Forelimb muscle (tissue), 1 donor: Measurements from ENCODE around the gene FOXP4. TPM values are rescaled to one million over a fixed set of nuclear protein-coding genes. Genes with fewer than 3 reads are reported as not detected.

Source experiments
- DNase-seq: peaks from one replicate; pipeline ENCODE4 v3.0.0-alpha.2; 2013; ENCODE audit warnings: low read depth
- polyA plus RNA-seq: library from polyadenylated mRNA; unstranded; fragments of 120-200 nt; gene quantifications from one replicate; pipeline ENCODE4 v1.2.1, GENCODE V29; 2013; ENCODE audit not compliant: insufficient read length

FOXP4 gene
- polyA plus RNA-seq, 1 donor, result 15.1 TPM

DNA sequence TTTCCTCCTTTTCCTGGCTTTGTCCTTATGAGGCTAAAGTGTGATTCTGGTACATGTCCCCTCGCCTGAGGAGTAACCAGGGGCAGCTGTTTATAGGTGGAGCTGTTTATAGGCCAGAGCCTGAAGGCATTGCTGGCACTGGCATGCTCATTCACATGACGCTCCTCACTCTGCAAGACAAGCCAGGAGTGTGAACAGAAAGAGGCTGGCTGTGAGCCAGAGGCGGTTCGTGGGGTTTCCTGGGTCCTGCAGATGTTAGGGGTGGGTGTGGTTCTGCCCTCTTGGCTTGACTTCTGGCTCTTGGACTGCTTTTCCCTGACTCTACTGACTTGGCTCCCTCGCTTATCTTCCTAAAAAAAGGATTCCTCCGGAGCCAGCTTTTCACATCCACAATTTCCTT lies 79.3 kb downstream of the FOXP4 start:
- no peak for DNase-seq

DNA sequence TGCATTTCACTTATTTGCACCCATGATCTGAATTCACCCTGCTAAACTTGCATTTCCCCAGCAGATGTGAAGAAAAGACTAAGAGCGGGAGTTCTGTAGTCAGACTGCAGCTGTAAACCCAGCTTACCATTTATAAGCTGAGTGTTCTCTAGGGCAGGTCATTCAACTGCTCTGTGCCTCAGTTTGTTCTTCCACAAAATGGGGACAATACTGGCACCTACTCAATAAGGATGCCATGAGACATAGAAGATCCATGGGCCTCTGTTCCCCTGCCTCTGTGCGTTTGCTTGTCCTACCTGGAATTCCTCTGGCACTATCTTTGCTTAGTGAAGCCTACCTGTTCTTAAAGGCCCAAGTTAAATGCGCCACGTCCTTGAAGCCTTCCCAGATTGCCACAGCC lies 79.8 kb downstream of the FOXP4 start:
- DNase-seq, result no peak

DNA sequence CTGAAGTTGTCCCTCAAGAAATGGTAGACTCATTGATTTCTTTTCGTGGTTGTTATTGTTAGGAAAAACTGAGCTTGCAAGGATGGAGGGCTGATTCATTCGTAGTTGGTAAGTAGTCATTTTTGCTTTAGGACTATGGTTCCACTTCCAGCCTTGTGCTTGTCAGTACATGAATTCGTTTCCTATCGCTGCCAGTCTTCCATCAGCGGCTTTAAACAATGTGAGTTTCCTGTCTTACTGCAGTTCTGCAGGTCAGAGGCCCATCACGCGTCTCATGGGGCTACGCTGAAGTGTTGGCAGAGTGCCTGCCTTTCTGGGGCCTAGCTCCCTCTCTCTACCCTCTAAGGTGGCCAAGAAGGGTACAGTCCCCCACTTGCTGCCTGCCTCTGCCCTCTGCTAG lies 80.7 kb downstream of the FOXP4 start:
- DNase-seq, result no peak

DNA sequence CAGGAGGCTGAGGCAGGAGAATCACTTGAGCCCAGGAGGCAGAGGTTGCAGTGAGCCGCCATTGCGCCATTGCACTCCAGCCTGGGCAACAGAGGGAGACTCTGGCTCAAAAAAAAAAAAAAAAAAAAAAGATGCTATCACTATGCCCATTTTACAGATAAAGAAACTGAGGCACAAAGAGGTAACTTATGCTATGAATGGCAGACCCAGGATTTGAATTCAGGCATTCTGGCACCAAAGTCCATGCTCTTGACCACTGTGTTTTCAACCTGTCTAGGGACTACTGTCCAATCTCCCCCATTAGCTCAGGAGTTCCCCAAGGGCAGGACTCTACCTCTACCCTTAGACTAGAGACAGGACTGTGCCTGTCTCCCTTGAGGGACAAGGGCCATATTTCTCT lies 82.9 kb downstream of the FOXP4 start:
- no peak for DNase-seq

DNA sequence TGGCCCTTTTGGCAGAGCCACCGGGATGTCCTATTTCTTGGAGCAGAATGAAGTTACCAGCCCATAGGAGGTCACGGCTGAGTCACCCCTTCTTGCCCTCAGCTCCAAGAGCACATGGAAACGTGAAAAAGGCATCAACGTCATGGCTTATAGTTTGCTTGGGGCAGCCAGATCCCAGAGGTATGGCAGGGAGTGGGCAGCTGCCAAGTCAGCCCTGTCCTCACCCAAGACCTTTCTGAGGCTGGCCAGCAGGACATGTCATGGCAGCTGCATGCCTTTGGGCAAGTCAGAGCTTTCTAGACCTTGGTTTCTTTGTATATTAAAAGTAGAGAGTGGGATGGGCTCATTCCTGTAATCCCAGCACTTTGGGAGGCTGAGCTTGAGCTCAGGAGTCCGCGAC lies 83.9 kb downstream of the FOXP4 start:
- no peak for DNase-seq

DNA sequence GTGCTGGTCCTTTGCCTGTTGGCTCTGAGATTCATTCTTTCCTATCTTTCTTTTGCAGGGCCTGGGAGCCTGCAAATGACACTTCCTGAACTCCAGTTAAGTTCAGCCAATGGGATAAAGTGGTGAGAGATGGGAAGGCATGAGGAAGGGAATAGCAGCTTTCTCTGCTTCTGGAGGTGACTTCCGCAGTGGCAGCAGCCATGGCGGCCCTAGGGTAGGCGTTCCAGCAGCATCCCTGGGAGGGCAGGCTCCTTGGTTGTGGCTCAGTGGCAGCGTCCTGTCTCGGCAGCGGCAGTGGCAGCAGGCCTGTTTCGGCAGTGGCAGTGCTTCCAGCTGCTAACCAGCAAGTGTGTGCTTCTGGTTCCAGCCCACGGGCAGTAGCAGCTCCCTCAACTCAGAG lies 84.8 kb downstream of the FOXP4 start:
- DNase-seq, result no peak

DNA sequence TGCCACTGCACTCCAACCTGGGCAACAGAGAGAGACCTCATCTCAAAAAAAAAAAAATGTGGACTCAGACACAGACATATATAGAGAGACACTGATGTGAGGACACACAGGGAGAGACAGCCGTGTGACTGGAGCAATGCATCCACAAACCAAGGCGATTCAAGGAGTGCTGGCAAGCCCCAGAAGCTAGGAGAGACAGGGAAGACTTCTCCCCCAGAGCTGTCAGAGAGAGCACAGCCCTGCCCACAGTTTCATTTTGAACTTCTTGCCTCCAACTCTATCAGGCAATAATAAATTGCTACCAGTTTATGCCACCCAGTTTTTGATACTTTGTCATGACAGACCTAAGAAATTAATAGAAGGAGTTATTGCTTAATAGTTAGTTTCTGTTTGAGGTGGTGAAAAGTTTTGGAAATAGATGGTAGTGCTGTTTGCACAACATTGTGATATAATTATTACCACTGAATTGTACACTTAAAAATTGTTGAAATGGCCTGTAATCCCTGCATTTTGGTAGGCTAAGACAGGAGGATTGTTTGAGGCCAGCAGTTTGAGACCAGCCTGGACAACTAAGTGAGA lies 87.0 kb downstream of the FOXP4 start:
- DNase-seq, result no peak

DNA sequence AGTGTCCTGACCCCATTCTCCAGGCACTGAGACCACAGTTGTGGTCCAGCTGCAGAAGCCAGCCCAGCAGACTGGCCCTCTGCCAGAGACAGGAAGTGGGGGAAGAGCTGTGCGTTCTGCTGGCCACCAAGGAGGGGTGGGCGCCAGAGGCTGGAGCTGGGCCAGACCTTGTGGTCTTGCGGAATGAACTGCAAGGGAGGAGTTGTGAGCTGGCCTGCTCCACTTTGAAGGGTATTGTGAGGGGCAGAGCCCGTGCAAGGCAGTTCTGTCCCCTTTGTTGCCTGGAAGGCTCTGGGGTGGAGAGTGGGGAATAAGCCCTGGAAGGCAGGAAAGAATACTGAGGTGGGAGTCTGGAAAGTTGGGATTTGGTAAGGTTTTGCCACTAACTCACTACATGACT lies 88.5 kb downstream of the FOXP4 start:
- DNase-seq, result no peak

DNA sequence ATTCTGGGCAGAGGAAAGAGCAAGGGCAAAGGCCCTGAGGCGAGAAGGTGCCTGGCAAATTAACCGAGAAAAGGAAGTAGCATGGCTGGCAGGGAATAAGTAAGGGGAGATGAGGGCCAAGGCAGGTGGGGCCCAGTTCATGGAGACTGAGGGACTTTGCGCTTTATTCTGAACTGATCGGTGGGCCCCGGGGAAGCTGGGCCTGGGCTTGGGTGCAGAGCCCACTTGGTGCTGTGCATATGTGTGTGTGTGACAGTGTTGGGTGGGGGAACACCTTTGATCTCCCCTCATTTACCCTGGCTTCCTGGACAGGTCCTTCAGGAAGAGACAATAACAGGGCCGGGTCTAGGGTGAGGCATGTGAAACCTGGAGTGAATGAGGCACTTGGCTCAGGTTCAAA lies 89.2 kb downstream of the FOXP4 start:
- no peak for DNase-seq

DNA sequence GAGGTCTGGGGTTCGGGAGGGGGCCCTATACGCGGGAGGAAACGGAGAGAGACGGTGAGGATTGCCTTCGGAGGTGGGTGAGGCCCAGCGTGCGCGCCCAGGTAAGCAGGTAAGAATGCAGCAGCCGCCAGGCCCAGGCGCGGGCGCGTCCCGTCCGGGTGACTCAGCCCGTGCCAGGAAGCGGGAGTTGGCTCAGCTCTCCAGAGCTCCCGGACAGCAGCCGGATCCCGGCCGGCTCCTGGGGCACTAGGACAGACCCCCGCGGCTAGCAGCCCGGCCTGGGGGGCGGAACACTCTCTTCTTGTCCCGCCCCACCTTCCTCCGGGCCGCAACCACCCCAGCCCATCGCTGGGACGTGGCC lies 90.6 kb downstream of the FOXP4 start:
- no peak for DNase-seq

DNA sequence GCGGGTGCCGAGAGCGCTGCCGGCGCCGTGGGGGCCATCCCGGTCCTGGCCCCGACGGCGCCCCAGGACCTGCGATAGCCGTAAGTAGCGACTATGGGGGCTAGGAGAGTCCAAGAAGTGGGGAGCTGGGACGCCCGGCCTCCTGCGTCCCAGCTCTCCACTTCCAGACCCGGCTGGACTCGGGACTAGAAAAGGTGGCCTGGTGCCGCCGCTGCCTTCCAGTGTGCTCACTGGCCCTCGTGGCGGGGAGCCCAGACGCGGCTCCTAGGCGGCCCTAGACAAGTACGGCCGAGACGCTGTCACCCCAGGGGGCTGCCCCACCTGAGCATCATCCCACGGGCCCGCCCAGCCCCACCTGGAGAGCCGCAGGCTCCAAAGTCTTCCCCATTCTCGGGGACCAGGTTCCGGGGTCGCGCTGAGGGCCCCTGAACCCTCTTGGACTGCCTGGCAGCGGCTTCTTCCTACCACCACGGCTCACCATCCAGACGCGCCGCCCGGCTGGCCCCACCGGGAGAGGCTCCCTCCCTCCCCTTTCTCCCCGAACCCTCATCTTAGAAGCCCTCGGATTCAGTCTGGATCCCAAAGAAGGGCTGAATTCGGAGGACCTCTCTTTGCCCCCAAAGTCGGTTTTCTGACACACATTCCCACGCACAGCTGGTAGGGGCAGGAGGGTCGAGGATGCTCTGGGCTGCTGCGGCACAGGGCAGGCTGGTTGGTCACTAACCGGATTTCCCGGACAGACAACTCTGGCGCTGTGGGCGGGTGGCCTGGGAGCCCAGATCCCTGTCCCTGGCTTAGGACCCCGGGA lies 91.2 kb downstream of the FOXP4 start:
- no peak for DNase-seq

DNA sequence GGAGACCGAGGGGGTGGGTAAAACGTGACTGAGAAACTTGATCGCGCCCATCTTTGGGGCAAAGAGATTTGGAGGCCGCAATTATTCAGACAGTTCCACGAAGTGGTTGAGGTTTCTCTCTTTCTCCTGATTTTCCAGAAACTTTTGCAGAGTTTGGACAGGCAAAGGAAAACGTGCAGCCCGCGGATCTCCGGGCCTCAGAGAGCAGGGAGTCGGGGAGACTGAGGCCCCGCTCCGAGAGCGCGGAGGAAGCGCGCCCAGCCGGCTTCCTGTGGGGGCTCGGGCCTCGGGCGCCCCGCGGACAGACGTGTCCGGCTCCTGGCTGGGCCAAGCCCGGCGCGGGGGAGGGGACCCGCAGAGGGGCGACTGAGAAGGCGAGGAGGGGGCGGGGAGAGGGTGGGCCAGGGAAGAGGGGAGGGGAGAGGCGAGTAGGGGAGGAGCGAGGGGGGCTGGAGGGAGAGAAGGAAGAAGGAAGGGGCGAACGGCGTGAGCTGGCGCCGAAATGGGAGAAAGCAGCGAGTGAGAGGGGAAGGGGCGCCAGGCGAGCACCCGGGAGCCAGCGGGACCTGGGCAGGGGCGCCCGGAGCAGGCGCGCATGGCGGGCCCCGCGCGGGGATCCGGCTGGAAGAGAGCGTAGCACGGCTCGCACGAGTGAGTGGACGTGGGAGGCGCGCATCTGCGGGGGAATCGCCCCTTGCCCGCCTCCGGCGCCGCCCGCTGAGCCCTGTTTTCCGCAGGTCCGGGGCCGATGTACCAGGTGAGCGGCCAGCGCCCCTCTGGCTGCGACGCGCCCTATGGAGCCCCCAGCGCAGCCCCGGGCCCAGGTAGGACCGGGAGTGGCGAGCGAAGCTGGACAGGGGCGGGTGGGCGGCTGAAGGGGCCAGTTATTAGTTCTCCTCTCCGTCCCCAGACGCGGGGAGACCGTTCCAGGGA lies 92.1 kb downstream of the FOXP4 start, which contains the start of gene MDFI:
Gene MDFI (plus strand): TSS at position 467 of the 933 bp plus-strand sequence. CDS start 282 bp downstream, at position 749.
- DNase-seq, result no peak

DNA sequence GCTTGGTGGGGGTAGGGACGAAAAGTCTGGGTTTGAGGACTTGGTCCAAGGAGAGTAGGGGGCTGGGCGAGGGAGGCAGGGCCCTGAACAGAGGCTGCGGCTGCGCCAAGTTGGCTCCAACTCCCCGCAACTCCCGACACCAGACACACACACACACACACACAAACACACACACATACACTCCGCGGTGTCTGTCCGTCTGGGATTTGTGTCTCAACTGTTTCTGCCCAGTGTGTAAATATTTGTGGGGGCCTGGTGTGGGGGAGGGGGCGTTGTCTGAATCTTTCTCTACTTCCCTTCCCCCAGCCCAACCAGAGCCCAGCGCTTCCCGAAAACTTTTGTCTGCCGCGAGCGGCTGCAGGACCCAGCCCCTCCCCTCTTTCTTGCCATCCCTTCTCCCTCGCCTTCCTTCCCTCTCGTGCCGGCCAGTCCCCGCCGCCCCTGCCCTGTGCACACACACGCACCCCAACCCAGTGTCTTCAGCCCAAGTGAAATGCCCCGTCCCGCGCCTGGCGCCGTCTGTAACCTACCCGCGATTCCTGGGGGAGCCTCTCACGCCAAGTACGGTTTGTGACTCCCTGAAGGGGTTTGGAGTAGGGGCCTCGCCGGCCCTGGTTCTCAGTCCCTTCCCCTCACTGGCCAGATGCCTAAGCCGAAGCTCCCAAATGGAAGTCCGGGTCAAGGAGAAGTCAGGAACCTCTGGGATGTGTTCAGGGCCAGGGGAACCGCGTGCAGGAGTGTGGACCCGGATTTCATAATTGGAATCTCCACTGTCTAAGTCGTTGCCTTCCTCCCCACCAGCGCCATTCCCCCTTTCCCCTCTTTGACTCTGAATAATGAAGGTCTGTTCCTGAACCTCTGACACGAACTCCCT lies 93.0 kb downstream of the FOXP4 start:
- DNase-seq, result peak; percentile 46

DNA sequence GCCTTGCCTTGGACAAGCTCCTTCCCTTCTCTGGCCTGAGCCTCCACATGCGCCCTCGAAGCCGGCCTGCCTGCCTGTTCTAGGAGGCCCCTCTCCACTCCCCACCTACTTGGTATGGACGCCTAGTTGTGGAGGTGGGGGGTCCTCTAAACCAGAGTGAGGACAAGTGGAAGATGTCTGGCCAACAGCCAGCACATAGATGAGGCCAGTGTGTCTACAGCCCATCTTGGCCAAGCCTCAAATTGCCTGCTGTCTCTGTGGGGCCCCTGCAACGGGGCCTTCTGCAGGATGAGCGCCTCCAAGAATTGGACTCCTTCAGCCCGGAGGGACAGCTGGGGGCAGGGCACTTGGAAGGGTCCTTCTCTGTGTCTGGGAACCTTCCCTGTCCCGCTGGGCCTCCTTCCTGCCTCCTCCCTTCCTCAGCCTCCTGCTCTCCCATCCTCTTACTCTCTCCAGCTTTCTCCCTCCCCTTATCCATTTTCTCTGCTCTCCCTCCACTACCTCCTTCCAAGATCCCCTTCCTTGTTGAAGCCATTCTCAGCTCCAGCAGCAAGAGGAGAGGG lies 93.7 kb downstream of the FOXP4 start:
- DNase-seq, result peak; percentile 56

DNA sequence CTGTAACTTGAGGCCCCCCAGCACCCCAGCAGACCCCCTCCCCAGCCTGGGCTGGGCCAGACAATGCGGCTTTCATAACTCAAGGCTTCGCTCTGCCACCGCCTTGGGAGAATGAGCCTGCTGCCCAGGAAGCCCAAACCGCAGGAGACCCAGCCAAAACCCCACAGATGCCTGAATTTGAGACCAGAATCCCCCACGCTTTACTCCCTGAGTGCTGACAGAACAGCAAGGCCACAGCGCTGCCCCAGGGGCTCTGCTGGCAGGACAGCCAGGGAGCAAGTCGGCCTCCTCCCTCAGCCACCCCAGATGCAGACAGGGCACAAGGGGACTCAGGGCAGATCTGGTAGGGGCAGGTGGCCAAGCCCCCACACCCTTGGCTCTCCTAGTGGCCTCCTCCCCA lies 94.2 kb downstream of the FOXP4 start:
- no peak for DNase-seq

DNA sequence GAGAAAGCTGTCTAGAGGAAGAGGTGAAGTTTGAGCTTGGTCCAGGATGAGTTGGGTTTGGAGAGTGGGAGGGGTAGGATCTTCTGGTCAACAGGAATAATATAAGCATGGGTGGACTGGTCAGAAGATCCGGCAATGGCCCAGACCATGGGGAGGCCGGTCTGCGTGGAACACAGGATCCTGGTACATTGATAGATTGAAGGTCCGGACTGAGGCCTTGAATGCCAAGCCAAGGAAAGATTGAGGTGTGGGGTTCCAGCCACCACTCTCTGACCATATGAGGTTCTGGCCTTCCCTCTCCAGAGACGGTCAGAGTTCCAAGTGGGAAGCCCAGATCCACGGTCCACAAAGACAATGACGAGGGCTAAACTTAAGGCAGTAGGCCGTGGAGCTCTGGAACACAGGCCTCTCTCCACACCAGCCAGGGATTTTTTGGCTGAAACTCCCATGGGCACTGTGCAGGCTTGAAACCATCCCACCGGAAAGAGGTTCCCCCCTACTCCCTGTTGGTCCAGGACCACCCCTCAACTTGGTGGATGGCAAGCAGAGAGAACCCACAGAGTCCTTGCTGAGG lies 95.3 kb downstream of the FOXP4 start:
- DNase-seq, result no peak

DNA sequence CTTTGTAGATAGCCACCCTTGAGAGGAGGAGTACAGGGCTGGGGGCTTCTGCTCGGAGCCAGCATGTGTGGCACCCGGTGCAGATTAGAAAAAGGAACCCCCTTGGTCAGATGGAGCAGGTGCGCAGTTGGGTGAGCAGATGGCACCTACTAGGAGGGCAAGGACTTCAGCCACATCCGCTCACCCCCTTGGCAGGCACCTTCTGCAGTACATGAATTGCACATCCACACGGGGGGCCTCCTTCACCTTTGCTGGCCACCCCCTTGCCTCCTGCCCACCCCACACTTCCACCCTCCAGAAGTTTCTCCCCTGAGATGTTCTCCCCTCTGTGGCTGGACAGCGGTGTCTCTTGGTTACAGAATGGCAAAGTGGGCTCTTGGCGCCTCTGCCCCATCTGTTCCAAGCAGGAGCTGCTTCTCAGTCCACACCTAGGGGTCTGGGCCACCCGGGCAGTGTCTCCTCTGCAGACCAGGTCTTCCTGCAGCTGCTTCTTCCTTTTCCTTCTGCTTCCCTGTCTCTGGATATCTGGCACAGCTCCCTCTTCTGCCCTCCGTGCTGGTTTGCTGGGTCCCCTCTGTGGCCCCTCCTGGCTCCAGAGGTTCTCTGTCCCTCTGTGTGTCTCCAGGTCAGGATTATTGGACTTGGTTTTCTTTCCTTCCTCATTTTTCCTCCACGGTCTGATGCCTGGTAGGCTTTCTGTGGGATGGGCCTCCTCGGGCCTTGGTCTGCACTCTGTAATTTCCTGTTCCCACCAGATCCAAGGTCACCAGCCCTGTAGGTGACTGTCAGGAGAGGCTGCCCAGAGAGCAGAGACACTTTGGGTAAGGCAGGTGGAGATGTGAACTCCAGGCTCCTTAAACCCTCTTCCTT lies 96.1 kb downstream of the FOXP4 start:
- no peak for DNase-seq

DNA sequence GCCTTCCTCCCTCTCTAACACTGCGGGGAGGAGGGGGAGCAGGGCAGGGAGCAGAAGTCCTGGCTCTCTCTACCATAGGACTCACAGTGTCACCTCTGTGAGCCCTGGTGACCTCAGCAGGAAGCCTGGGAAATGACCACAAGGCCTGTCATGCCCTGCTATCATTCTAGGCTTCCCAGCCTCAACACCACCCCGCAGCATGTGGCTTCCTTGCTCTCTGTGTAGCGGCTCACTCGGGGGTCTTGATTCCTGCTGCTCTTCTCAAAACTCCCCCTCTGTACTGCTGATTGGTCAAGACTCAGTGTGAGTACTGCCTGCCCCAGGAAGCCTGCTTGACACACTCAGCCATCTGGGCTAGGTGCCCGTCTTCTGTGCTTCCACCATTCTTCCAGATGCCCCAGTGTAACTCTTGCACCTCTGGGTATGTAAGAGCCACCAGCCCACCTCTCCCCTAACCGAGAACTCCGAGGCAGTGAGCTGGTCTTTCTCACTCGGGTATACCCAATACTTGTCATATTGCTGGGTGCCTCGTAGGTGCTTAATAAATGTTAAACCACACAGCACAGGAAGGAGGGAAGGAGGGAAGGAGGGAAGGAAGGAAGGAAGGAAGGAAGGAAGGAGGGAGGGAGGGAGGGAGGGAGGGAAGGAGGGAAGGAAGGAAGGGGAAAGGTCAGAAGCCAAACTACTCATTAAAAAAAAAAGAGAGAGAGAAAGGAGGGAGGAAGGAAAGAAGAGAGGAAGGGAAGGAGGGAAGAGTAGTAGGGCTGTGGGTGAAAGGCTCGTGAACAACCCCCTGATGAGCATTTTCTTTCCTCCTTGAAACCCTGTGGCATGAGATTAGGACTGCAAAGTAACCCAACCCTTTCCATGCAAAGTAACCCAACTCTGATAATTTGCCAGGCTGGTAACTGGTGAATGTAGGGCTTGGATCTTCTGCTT lies 97.0 kb downstream of the FOXP4 start:
- DNase-seq, result no peak

DNA sequence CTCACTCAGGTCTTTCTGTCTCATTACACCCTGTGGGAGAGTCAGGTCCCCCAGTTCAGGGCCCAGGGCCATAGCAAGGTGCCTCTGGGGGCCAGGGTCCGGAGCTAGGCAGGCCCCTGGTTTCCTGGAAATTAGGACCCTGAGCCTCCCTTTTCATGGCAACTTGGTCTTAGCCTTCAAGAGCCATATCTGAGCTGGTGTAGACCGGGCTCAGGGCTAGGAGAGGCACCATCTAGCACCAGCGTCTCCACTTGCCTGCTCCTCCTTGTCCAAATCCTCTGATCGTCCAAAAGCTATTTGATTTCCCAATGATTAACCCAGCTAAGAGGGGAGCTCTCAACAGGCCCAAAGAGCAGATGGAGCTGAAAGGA lies 97.7 kb downstream of the FOXP4 start:
- DNase-seq, result no peak
